HEK293 (cell line): ENCODE results near the gene METTL25.

Experiments used
- CTCF ChIP-seq: fragments of 450-650 bp; formaldehyde crosslinking; IDR thresholded peaks from 2 replicates; pipeline ENCODE4 v1.5.1; 2016; ENCODE audit warnings: missing biosample characterization, missing genetic modification characterization
- ZBTB1 ChIP-seq: fragments of 450-650 bp; formaldehyde crosslinking; IDR thresholded peaks from 2 replicates; pipeline ENCODE4 v1.5.1; 2016; ENCODE audit warnings: missing biosample characterization, missing genetic modification characterization
- ZBTB21 ChIP-seq: fragments of 450-650 bp; formaldehyde crosslinking; IDR thresholded peaks from 2 replicates; pipeline ENCODE4 v1.5.1; 2017; ENCODE audit warnings: missing biosample characterization, missing genetic modification characterization
- ZBTB8A ChIP-seq: fragments of 450-650 bp; formaldehyde crosslinking; IDR thresholded peaks from 2 replicates; pipeline ENCODE4 v1.5.1; 2016; ENCODE audit warnings: missing biosample characterization, missing genetic modification characterization
- ZNF121 ChIP-seq: fragments of 450-650 bp; formaldehyde crosslinking; IDR thresholded peaks from 2 replicates; pipeline ENCODE4 v1.5.1; 2016; ENCODE audit warnings: missing biosample characterization, missing genetic modification characterization
- ZNF23 ChIP-seq: fragments of 450-650 bp; formaldehyde crosslinking; IDR thresholded peaks from 2 replicates; pipeline ENCODE4 v1.5.1; 2016; ENCODE audit warnings: missing biosample characterization, missing genetic modification characterization, borderline replicate concordance
- ZNF324 ChIP-seq: fragments of 450-650 bp; formaldehyde crosslinking; IDR thresholded peaks from 2 replicates; pipeline ENCODE4 v1.5.1; 2016; ENCODE audit warnings: missing biosample characterization, missing genetic modification characterization
- ZNF510 ChIP-seq: fragments of 450-650 bp; formaldehyde crosslinking; IDR thresholded peaks from 2 replicates; pipeline ENCODE4 v1.5.1; 2018; ENCODE audit warnings: mild to moderate bottlenecking, missing genetic modification characterization, missing biosample characterization; ENCODE audit not compliant: insufficient replicate concordance
- ZNF530 ChIP-seq: fragments of 450-650 bp; formaldehyde crosslinking; IDR thresholded peaks from 2 replicates; pipeline ENCODE4 v1.5.1; 2016; ENCODE audit warnings: low read depth, missing biosample characterization, missing genetic modification characterization
- ZNF701 ChIP-seq: fragments of 450-650 bp; formaldehyde crosslinking; IDR thresholded peaks from 2 replicates; pipeline ENCODE4 v1.5.1; 2016; ENCODE audit warnings: missing biosample characterization, missing genetic modification characterization

- no peak for TF ChIP-seq CTCF (tag by site-specific recombination)
- no peak for TF ChIP-seq ZNF23 (tag by site-specific recombination)
- TF ChIP-seq ZNF701: no peak
- no peak for TF ChIP-seq ZNF121 (tag by site-specific recombination)
- no peak for TF ChIP-seq ZNF510 (tag by site-specific recombination)
- no peak for TF ChIP-seq ZBTB8A
- no peak for TF ChIP-seq ZBTB21 (tag by site-specific recombination)
- TF ChIP-seq ZNF530: no peak
- TF ChIP-seq ZBTB1 (tag by site-specific recombination): no peak
- TF ChIP-seq ZNF324 (tag by site-specific recombination): no peak
These were observed 161.2 kb downstream of the METTL25 start for GRCh38 chr12:82519510-82519909.
